HK-2 (cell line): ENCODE results near the gene PTPRT.

ENCODE experiments used
- DNase-seq: peaks from one replicate; pipeline ENCODE4 v3.0.0-alpha.2; 2018; ENCODE audit not compliant: unreplicated experiment

The PTPRT gene

DNA sequence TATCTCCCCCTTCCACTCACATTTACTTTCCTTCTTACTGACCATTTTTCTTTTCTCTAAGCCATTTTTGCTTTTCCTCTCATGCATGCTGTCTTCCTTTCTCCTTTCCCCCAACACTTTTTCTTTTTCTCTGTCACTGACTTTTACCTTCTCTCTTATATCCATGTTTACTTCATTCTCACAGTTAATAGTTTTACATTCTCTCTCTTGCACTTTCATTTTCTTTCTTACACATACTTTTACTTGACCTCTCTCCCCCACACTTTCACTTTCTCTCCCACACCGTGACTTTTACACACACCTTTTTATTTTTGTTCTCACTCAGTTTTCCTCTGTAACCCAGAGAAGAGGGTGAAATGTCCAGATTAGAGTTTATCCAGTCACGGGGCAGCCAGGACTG, 636.3 kb downstream of the PTPRT start:
- no peak for DNase-seq

DNA sequence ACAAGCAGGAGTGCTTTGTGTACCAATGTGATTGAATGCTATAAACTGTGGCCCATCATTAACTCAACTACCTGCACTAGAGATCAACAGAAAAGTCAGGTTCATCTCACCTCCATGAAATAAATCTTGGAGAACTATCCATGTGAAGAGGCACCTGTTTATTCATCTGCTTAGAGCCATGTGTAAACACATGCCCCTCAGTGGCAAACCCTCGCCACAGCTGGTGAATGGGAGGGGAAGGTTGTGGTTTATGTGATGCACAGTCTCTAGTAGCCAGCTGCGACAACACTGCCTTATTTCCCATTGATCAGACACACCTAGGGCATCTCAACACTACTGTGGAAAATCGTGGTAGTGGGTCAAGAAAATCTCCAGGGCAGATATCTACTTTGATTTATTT, 640.2 kb downstream of the PTPRT start:
- DNase-seq = no peak

DNA sequence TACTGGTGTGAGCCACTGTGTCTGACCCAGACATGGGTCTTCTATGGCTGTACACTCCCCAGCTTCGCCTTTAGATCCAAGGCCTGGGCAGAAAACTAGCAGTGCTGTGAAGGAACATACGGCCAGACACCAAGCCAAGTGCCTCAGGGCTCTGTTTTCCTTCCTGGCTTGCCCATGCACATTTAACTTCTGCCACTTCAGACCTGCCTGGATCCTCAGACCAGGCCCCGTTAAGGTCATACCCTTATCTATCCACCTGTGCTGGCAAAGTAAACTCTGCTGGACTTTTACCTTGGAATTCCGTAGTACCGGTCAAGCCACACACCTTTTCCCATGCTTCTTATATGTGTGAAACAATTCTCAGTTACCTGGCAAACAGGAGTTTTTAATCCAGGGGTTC, 644.8 kb downstream of the PTPRT start:
- DNase-seq = no peak

DNA sequence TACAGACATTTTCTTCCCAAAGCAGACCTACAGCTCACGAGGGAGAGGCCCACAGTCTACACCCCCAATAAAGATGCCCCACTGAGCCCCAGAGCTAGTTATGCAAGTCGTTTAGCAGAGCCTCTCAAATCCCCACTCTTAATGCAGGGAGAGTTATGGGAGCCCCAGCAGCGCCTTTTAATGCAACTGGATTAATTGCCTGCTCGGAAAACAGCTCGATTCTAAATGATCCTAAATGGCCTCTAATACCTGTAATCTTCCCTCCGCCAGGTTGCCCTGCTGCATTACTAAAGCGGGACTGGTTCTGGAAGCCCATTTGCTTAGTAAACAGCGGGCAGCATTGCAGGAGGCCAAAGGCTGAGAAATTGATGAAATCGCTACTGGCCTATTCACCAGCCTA, 656.9 kb downstream of the PTPRT start:
- no peak for DNase-seq

DNA sequence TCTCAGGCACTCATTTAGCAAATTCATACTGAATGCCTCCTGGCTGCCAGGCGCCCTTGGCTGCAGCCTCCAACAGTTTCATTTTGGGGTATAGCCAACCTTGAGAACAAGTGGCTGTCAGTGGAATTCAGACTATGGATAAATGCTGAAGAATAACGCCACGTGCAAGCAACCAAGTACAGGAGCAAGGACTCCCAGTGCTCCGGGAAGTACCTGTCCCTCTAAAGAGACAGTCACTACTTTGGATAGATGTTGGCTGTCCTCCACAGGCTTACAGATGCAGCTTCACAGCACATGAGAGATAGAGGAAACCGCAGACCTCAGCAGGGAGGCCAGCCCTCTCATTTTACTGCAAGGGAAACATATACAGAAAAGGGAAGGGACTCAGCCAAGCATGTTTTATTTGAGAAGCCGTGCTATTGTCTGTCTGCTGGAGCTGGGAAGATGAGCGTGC, 658.2 kb downstream of the PTPRT start:
- DNase-seq = no peak

DNA sequence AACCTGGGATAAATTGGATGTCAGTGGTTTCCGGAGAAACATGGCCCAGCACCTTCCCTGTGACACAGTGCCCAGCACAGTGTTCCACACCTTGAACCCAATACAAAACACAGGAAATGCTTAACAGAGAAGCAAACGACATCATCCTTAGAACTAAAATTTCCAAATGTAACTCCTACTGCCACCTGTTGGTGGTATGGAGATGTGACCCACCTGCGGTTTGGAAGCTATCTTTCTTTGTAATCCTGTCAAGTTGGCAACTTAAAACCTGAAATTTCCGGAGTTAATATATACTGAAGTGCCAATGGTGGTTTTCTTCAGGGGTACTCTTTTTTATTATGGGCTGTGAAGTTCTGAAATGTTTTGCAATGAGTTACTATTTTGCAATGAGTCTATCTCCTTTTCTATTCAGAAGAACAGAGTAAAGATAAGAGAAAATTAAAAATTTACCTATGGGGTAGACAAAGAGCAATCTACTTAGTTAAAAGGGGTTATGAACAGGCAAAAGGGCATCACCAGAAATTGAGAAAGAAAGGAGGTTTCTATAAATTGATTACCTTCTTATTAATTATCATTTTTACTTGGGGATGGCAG, 658.8 kb downstream of the PTPRT start:
- DNase-seq = peak; percentile 9

DNA sequence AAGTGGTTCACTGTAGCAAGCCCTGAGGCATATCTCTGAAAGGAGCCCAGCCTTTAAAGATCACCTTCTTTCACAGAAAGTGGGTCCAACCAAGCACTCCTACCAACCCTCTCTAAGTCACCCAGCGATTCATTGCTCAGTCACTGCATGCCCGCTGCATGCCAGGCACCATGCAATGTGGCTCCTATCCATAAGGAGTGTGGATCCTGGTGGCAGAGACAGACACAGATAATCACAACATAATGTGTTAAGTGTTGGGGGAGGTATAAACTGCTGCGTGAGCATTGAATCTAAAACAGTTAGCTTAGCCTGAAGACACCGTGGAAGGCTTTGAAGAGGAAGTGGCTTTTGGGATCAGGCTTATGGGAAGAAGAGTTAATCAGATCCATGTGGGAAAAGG, 659.5 kb downstream of the PTPRT start:
- no peak for DNase-seq

DNA sequence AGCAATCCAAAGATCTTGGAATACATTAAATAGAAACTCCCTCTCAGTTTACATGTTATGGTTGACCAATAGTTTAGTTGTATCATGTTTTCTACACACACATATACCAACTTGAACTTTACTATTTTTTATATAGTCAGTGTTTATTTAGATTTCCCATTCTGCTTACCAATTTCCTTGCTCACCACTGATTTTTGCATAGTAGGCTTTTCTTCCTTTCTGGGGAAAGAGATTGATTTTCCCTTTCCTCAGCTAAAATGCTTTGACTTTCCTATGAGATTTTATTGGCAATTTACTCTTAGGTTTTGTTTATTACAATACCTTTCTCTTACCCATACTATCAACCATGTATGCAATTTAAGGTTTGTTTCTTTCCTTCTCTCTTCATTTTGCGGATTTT, 665.6 kb downstream of the PTPRT start:
- no peak for DNase-seq

DNA sequence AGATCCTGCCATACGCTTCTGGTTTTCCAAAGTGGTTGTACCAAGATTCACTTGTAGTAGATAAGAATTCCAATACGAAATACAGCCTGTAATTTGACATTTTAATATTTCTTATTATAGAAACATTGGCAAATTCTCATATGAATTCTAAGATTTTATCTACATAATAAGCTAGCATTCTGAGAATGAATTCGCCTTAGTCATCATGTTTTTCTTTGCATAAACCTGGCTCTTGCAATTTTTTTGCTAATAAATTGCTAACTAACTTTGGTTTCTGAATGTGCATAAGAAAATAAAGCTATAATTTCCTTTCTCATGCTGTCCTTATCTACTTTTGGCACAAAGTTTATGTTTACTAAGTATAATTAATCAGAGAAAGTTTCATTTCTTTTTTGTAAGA, 673.0 kb downstream of the PTPRT start:
- no peak for DNase-seq

DNA sequence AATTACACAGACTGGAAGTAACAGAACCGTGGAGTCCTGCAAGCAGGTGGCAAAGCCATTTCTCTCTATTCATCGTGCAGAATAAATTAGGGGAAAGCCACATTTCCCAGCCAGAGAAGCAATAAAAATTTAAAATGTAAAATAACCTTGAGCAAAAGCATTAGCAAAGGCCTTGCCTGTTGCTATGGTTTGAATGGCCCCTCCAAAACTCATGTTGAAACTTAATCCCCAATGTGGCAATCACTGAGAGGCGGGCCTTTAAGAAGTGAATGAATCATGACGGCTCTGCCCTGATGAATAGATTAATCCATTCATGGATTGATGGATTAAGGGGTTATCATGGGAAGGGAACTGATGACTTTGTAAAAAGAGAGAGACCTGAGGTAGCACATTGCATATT, 679.0 kb downstream of the PTPRT start:
- no peak for DNase-seq

DNA sequence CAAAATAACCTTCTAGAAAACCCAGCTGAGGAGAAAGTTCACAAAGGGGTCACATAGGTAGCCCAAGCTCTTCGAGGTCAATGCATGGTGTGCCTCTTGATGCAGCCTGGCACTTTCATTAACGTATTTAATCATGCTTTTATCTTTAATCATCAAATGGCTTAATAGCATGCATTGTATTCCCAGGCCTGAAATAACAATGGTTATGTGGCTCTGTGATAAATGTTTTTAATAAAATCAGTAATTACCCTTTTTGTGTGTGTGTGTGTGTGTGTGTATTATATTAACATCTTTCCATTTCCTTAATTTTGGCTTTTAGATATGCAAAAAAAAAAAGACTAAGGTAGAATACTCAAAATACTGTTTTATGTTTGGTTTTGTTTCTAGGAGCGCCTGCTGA, 681.8 kb downstream of the PTPRT start:
- DNase-seq = no peak

DNA sequence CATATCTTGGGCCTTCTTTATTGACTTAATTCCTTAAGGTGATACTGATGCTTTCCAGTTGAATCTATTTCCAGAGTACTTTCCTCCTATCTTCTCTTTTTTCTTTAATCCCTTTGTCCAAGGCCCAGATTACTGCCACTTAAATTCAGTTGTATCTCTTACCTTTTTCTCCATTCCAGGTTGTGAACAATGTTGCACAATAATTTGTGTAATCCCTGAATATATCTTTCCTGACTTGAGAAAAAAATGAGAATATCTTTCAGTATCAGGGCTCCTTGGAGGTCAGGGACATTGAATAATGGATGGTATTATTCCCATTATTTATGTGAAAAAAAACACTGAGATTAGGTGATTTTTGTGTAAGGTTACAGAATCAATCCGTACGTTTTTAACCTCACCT, 683.3 kb downstream of the PTPRT start:
- DNase-seq = no peak

DNA sequence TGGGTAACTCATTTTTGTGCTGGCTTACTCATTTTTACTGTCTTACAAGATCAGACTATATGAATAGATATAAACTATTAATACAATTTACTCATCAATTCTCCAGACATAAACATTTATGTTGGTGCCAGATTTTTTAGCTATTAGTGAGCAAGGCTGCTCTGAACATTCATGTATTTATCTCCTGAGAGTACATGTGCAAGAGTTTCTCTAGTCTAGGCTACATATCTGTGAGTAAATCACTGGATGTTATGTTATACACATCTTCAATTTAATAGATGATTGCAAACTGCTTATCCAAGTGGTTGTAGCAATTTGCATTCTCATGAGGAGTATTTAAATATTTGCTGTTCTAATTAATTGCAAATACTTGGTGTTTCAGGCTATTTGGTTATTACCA, 687.1 kb downstream of the PTPRT start:
- DNase-seq = no peak

DNA sequence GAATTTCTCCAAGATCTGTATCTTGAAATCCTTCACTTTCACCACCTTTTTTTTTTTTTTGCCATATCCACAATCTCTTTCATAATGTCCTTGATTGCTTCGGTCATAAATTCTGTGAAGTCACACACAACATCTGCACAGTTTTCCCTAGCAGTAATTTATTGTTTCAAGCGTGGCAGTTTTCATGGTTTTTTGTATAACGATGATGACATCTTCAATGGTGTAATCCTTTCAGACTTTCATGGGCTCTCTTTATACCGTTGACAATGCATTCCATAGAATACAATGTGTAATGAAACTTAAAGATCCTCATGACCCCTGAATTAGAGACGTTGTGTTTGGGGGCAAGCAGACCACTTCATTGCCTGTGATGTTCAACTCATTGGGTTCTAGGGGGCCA, 693.1 kb downstream of the PTPRT start:
- no peak for DNase-seq

DNA sequence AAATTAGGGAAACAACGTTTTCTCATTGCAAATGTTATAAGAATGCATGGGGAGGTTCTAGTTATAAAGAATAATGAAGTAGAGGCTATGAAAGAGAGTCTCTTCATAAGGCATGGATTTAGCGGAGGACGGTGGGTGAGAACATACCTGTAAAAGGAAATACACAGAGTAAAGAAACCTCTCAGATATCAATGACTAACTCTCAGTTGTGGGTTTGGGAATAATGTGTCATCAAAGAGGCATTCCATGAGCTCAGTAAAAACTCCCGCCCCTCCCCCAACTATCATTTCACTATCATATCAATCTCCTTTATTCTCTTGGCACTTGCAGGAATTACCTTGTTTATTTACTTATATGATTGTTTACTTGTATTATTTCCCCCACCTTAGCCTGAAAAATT, 695.4 kb downstream of the PTPRT start:
- DNase-seq = no peak

DNA sequence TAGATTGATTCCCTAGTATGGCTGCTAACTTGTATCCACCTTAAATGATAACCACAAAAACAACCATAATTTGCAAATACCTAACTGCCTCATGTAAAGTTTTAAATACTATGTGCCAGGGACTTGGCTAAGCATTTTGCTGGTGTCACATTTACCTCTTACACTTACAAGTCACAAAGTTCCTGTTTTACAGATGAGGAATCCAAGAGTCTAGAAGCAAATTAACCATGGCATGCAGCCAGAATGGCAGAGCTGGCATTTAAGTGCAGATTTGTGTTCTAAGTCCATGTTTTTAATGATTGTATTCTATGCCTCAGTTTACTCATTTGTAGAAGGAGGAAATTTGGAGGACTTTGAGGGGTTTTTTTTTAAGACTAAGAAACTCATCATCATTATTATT, 696.7 kb downstream of the PTPRT start:
- DNase-seq = no peak

DNA sequence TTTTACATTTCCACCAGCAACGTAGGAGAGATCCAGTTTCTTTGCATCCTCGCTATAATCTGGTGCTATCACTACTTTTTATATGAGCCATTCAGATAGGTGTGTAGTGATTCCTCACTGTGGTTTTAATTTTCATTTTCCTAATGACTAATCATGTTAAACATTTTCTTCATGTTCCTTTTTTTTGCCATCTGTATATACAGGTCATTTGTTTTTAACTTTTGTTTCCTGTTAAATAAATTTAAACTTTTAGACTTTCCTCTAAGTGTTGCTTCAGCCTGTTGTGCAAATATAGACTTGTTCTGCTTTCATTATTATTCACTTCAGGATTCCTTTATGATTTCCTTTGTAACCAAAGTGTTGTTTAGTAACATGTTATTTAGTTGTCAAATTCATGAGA, 697.4 kb downstream of the PTPRT start:
- DNase-seq = no peak

DNA sequence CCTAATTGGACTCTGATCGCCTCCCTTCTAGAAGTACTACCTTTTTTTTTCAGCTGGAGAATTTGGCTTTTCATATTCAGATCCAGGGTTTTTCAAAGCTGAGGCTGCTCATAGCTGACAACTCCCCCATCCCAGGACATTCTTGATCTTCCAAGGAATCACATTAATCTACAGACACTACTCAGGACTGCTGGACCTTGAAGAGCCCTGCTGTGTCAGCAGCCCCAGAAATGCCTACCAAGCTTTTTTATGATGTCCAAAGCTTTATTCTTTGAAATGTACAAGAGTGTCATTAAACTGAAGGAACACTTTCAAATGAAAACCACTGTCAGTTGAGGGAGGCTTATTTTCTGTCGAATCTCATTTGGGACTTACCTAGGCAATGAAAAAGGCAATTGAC, 704.1 kb downstream of the PTPRT start:
- DNase-seq = no peak

DNA sequence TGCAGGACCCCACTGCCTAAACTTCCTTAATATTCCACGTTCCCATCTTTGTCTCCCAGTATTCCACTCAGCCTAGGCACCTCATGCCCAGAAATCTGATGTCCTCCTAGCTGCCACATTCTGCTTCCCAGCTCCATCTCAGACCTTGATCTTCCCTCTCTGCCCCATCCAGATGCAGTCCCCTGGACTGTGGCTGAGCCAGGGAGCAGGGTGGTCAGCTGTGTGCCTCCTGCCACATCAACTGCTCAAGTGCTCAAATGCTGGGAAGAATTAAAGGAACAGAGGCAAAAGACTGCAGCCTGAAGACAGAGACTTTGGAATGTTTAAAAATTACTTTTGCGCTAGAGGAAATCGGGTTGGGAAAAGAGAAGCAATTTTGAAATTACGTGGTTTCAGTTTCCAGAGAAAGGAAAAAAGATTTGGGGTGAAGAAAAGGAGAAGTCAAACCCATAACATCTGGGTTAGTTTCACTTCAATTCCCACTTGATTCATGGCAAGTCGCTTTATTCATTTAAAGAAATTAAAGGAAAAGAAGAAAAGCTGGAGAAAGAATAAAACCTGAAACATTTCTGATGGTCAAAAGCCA, 704.8 kb downstream of the PTPRT start:
- no peak for DNase-seq

DNA sequence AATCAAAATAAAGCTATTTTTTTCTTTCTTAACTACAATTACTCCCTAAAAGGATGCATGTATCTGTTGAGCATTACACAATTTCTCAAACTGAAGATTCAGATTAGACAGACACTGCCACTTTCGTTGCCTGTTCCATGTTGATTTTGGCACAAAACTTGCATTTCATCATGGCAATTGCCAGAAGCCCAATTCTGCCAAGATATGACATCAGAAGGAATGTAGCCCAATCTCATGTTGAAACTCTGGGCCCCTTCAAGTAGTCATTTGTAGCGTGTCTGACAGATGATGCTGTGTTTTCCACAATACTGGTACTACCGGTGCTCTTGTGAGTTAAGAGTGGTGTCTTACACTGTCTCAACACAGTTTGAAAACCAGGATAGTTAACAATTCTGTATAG, 705.4 kb downstream of the PTPRT start:
- no peak for DNase-seq

DNA sequence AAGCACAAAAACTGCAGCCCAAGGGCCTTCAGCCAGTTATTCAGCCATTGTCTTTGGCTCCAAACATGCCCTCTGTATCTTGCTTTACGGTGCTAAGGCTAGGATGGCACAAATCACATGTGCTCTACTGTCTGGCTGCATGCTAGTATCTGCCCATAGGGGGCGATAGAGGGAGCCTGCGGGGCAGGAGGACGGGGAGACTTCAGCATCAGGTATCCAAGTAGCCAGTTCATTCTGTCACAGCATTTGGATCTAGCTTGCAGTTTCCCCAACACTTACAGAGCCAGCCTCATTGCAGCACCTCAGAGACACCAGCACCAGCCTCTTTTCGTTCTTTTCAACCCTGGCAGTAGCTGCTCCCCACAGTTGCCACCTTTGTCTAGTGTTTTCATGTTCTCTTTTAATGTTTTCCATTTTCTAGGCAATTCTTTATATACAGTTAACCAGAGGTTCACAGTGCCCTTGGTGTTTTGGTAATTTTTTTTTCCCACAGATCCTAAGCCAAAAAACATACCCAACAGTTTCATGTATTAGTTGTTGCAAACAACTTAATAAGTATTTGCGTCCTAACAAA, 705.9 kb downstream of the PTPRT start:
- DNase-seq = peak; percentile 10

DNA sequence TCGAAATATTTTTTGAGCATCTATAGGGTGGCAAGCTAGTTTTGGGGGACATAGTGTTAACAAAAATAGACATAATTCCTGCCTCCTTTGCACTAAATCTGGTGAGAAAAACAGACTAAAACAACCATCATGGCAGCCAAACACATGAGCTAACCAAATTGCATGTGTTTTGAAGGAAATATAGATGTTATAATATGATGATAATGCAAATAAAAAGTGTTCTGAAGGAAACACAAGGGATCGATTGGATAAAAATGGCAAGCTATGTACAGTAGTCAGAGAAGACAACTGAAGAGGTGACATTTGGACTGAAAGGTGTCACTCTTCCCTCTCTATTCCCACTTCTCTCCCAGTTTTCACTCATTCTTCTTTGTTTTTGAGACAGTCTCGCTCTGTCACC, 706.9 kb downstream of the PTPRT start:
- no peak for DNase-seq

DNA sequence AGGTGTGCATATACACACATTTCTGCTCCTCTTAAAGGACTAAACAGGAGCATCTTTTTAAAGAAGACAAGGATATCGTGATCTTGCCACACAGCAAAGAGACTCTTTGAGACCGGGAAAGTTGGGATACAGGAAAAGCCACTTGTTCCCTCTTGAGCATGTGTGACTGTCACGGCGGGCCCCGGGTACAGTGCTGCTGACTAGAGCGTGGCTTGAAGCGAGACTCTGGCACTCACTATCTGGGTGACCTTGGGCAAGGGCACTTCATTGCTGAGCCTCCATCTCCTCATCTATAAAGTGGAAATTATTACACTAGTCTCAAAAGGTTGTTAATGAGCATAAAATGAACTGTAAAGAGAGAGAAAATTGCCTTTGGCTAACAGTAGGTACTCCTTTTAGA, 713.9 kb downstream of the PTPRT start:
- DNase-seq = no peak

DNA sequence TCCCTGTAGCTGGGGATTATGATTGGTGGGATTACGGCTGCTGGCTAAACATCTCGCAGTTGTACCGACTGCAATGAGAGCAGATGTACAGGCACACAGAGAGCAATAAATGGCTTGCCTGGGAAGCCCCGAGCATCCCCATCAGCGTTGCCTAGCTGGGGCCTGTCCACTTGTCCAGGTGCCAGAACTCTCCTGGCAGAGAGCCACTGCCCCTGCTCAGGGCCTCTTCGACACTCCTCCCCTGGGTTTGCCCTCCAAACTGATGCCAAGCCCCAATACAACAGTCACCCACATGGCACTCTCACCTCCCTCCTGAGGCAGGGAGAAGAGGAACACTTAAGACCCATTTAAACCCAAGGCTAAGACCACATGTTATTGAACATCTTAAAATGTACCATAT, 715.1 kb downstream of the PTPRT start:
- DNase-seq = no peak
